ELF-1 (cell line): Measurements from ENCODE around the gene TRIM46.
A peak's percentile ranks its signal among the peaks of the same experiment; 100 is the strongest.
"Not testable (repeated sequence)": the region's sequence is repeated elsewhere in the genome, so short reads cannot be mapped to it uniquely, and the experiment has no call there.

ENCODE experiments used
- DNase-seq: peaks from one replicate; pipeline ENCODE4 v3.0.0-alpha.2; 2016; ENCODE audit warnings: low read depth, low spot score

Gene TRIM46

GRCh38 chr1:155186067-155186793, 12.6 kb downstream of the TRIM46 start:
- DNase-seq = peak; percentile 15

DNA sequence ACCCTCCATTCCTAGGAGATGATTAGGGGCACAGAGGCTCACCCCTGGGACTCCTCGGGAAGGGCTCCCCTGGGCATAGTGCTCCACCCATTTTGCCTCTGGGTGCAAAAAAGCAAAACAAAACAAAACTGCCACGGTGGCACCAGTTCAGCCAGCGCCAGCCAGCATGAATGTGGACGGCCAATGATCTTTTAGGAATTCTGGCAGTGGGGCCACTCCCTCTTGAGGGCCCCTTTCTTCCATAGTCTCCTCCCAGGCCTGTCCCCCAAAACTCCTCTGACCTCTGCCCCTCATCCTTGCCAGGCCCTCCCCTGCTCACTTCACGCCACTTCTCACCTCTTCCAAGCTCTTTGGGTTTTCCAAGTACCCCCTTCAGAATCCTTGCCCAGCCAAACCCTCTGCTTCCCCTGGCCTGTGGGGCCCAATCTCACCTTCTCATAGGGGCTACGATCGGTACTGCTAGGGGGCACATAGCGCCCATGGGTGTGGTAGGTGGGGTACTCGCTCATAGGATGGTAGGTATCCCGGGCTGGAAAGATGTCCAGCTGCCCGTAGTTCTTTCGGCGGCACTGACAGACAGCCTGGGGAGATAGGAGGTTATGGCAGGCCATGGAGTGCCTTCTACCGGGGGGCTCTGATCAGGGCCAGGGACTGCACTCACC, 13.3 kb downstream of the TRIM46 start:
- no peak for DNase-seq

GRCh38 chr1:155187456-155187891, 13.8 kb downstream of the TRIM46 start:
- DNase-seq = no peak

GRCh38 chr1:155188268-155188667, 14.6 kb downstream of the TRIM46 start:
- no peak for DNase-seq

DNA sequence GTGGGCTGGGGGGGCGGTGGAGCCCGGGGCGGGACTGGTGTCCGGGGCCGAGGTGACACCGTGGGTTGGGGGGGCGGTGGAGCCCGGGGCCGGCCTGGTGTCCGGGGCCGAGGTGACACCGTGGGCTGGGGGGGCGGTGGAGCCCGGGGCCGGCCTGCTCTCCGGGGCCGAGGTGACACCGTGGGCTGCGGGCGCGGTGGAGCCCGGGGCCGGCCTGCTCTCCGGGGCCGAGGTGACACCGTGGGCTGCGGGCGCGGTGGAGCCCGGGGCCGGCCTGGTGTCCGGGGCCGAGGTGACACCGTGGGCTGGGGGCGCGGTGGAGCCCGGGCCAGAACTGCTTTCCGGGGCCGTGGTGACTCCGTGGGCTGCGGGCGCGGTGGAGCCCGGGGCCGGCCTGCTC, 16.3 kb downstream of the TRIM46 start:
- DNase-seq = not testable (repeated sequence)

DNA sequence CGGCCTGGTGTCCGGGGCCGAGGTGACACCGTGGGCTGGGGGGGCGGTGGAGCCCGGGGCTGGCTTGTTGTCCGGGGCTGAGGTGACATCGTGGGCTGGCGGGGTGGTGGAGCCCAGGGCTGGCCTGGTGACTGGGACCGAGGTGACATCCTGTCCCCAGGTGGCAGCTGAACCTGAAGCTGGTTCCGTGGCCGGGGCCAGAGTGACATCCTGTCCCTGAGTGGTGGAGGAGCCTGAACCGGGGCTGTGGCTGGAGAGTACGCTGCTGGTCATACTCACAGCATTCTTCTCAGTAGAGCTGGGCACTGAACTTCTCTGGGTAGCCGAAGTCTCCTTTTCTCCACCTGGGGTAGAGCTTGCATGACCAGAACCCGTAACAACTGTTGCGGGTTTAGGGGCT, 18.3 kb downstream of the TRIM46 start:
- DNase-seq = no peak

DNA sequence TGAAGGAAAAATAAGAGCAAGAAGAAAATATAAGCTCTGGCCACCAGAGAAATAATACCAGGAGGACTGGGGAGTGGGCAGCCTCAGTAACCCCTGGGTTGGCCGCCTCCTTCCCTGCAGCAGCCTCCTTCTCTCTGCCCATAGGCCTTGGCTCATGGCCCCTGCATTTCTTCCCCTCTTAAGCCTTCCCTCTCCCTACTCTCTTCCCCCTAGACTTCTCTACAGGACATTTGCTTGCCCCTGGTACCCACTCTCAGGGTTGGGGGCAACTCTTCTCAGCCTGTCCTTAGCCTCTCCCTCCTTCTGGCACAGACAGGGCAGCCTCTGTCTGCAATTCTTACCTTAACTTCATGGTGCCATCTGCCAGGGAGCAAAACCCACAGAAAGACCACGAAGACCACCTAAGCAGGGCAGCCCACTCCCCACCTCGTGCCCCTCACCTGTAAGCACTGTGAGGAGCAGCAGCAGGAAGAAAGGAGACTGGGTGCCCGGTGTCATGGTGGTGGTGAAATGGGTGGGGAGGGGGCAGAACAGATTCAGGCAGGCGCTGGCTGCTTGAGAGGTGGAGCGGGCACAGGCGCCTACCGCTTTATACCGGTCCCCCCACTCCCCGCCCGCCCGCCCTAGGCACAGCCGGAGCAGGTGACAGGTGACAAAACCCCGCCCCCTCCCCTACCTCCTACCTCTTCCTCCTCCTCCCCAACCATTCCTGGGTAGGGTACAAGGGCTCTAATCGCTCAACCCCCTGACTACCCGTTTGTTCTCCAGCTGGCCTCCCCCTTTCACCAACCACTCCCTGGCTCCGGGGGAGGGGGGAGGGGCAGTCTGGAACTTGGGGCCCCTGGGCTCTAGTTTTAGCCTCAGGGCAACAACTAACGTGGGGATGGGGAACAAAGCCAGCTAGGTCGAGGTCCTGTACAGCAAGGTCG, 19.0 kb downstream of the TRIM46 start:
- DNase-seq = peak; percentile 31

DNA sequence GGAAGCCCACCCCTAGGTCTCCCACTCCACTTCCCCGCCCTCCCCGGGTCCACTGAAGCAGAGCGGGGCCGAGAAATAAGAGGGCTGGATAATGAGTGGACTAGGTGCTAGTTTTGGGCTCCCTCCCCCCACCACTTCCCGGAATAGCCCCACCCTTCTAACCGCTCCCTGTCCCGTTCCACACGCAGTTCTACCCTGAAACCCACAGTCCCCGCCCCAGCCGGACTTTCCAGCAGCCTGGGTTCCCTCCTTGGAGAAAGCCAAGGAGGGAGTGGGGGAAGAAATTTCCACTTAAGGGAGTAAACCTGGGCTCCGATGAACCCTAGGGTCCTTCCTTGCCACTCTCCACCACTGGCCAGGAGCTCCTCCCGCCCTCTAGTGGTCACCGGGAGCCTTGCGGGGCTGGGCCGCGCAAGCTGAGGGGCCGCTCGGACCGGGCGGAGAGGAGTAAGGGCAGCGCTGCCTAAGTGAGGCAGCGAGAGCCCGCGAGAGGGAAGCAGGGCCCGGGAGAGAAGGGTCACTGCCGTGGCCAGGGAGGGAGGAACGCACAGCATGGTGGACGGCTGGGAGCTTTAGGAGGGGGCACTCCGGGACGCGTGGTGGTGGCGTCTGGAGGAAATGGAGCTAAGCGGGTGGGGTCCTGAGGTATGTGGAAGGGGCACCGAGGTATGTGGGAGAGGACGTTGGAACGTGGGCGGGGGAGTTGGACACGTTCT, 19.8 kb downstream of the TRIM46 start:
- peak; percentile 98 for DNase-seq

DNA sequence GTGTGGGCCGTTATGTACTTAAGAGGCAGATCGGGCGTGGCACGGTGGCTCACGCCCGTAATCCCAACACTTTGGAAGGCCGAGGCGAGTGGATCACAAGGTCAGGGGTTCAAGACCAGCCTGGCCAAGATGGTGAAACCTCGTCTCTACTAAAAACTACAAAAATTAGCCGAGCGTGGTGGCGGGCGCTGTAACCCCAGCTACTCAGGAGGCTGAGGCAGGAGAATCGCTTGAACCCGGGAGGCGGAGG, 20.3 kb downstream of the TRIM46 start:
- DNase-seq = not testable (repeated sequence)

- peak; percentile 32 for DNase-seq
These were observed 21.8 kb downstream of the TRIM46 start for GRCh38 chr1:155195201-155196102.

GRCh38 chr1:155196103-155196892, 22.6 kb downstream of the TRIM46 start:
- peak; percentile 93 for DNase-seq

GRCh38 chr1:155196893-155197638, 23.4 kb downstream of the TRIM46 start:
- DNase-seq = peak; percentile 64

DNA sequence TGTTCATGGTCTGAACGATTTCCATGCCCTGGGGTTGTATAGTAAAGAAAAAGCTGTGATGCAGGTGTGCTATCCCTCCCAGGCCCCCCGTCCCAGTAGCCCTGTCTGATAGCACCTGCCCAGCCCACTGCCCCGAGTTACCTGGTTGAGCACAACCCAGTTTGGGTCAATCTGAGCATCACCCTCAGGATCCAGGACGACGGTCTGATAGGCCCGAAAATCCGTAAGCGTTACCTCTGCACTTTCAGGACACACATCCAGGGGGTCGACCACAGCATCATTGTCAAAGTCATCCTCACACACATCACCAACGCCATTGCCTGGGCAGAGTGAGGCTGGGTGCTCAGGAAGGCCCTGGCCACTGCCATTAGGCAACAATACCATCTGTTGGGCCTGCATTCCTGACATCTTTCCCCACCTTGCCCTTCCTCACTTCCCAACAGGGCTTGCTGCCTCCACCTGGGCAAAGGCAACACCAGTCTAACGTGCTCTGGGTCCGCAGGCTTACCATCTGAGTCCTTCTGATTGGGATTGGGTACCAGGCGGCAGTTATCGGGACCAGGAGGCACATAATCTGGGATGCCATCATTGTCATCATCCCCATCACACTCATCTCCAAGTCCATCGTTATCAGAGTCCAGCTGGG, 24.4 kb downstream of the TRIM46 start:
- no peak for DNase-seq

DNA sequence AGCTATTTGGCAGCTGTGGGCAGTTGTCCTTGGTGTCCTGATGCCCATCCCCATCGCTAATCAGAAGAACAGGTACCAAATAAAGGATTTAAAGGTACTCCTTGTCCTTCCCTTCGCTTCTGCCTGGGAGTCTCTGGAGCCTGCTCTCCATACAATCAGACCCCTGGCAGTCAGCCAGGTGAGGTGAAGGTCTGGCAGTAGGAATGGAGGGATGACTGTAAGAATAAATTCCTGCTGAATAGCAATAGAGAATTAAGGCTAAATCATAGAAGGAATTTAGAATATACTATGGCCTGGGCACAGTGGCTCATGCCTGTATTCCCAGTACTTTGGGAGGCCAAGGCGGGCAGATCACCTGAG, 24.9 kb downstream of the TRIM46 start:
- DNase-seq = no peak

DNA sequence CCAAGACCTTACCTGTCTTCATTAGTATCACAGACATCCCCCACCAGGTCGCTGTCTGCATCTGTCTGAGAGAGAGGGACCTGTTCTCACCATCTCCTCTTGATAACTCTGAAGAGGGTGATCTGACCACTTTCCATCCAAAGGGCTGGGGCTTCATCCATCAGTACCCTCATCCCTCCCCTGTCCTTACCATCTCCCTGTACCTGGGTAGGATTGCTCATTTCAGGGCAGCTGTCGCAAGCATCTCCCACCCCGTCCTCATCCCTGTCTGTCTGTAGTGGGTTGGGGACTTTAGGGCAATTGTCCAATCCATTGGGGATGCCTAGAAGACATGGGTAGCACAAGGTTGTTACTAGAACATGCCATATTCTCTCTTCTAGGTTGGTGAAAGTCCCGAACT, 26.1 kb downstream of the TRIM46 start:
- DNase-seq = no peak

DNA sequence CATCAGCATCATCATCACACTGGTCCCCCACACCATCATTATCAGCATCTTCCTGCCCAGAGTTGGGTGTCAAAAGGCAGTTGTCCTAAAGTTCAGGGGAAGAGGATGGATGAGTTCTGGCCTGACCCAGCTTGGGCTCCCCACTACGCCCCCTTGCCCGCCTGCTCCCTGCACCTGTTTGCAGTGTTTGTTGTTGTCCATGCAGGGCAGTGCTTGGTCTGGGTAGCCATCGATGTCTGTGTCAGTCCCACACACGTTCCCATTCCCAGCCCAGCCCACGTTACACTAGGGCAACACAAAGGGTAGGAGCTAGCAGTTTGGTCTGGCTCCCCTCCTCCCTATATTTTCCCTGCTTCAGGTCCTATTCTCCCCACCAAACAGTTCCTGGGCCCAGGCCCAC, 27.3 kb downstream of the TRIM46 start:
- no peak for DNase-seq

DNA sequence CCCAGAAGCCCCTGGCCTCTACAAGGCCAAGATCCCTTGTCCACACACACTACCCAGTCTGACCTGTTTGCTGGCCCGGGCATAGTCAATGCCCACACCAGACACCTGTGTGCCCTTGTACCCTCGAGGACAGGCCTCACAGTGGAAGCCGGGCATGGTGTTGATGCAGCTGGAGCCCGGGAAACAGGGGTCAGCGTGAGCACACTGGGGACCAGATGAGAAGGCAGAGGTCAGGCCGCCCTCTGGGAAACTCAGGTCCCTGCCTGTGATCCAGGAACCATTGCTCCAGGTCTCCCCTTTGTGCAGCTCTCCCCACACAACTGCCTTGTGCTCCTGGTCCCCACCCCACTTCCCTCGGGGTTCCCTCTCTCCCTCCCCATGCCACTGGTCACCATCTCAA, 28.5 kb downstream of the TRIM46 start:
- DNase-seq = no peak

- no peak for DNase-seq
These were observed 29.3 kb downstream of the TRIM46 start for GRCh38 chr1:155202731-155203515.
